Uterus (tissue), 2 donors: Measurements from ENCODE around the gene PPCDC.

Experiments
- POLR2A ChIP-seq, 2 donors: fragments of 450-650 bp; IDR thresholded peaks; one replicate each; pipeline ENCODE4 v1.6.1; 2016; ENCODE audit warnings: antibody characterized with exemption in 2 of 2, mild to moderate bottlenecking in 1 of 2, moderate library complexity in 1 of 2
- TF ChIP-seq, protein P1 (sequence below), 4 experiments: fragments of 200-600 bp in 2 of 4; fragments of 450-650 bp in 2 of 4; sonication (generic) in 2 of 4; IDR thresholded peaks; one replicate each; pipeline ENCODE4 v1.5.1; 2016 to 2019; ENCODE audit warnings: antibody characterized with exemption in 4 of 4, mild to moderate bottlenecking in 2 of 4, moderate library complexity in 1 of 4

DNA sequence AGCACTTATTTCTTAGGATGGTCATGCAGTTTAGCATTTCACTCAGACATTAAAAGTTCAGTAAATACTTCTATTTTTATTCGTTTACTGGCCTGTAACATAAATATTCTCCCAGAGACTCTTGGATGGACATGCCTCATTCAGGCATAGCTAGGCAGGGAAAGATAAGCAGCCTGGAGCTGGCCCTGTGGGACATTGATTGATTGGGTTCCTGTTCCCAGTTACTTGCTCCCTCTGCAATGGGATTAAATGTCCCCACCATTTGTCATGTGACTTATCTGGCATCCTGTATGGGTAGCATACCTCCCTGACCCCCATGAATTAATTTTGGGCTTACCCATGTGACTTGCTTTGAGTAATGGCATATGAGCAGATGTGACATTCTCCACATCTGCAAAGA is 30.8 kb upstream of the PPCDC start:
- TF ChIP-seq, protein P1, sequence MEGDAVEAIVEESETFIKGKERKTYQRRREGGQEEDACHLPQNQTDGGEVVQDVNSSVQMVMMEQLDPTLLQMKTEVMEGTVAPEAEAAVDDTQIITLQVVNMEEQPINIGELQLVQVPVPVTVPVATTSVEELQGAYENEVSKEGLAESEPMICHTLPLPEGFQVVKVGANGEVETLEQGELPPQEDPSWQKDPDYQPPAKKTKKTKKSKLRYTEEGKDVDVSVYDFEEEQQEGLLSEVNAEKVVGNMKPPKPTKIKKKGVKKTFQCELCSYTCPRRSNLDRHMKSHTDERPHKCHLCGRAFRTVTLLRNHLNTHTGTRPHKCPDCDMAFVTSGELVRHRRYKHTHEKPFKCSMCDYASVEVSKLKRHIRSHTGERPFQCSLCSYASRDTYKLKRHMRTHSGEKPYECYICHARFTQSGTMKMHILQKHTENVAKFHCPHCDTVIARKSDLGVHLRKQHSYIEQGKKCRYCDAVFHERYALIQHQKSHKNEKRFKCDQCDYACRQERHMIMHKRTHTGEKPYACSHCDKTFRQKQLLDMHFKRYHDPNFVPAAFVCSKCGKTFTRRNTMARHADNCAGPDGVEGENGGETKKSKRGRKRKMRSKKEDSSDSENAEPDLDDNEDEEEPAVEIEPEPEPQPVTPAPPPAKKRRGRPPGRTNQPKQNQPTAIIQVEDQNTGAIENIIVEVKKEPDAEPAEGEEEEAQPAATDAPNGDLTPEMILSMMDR (IDR thresholded peaks at IDR 0.05) = no peak
- TF ChIP-seq POLR2A (IDR thresholded peaks at IDR 0.05) = no peak
